ENCODE measurements around the gene PICALM.

The PICALM gene

GRCh38 chr11:86043765-86044503 is 24.9 kb downstream of the PICALM start:
- no peak for DNase-seq

DNA sequence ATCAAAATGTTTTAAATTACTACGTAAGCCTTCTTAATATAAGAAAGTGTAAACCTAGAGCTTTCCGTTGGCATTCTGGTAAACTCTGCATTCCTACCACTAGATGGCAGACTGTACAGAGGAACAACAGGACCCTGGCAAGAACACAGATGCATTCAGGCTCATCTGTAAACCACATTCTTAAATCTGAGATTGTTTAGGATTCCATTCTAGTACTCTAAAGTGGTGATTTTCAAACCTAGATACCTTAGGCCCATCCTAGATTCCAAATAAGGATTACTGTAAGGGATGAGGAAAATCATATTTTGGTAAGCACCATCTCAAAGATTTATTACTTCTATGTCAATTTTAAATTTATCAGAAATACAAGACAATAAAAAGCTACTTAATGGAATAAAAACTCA is 26.9 kb downstream of the PICALM start:
- peak; percentile 92 for DNase-seq

- DNase-seq: no peak
Observed at GRCh38 chr11:86040919-86041850, 27.7 kb downstream of the PICALM start.

- DNase-seq: no peak
Observed at GRCh38 chr11:86039094-86039493, 29.8 kb downstream of the PICALM start.

DNA sequence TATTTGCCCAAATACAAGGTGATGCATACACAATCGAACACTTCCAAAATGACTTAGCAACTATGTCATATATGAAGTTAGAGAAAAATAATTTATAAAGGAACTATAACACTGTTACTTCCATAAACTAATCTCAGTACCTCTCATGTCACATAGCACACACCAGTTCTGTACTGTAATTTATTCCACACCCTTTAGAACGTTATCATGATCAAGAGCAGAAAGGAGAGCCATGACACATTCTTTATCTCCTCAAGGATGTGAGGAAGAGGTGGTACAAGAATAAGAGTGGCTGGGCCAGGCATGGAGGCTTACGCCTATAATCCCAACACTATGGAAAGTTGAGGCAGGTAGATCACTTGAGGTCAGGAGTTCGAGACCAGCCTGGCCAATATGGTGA is 31.1 kb downstream of the PICALM start:
- no peak for DNase-seq

- no peak for DNase-seq
Observed at GRCh38 chr11:86035920-86036319, 33.0 kb downstream of the PICALM start.

DNA sequence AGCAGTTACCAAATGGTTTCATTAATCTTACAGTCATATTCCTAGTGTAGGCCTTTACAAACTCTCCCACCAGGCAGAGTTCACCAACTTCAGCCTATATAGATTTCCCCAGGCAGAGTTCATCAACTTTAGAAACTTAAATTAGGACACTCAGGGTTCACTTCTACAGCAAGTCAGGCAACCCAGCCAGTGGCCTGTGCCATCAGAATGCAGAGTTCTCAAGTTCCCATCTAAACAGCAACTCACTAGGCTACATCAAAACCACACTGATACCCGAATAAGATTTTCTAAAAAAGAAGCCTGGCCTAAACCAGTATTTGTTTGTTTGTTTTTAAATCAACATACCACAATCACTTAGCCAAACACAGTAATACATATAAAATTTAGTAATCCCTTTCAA is 33.7 kb downstream of the PICALM start:
- no peak for DNase-seq

GRCh38 chr11:86034710-86035109 is 34.2 kb downstream of the PICALM start:
- no peak for DNase-seq

DNA sequence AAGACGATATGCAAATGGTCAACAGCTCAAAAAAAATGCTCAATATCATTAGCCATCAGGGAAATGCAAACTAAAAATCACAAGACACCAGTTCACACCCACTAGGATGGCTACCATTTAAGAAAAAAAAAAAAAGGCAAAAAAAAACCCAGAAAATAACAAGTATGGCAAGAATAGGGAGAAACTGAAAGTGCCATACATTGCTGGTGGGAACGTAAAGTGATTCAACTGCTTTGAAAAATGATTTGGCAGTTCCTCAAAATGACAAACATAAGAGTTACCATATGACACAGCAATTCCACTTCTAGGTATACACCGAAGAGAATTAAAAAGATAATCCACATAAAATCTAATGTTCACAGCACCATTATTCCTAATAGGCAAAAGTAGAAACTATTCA is 47.5 kb downstream of the PICALM start:
- peak; percentile 12 for DNase-seq

GRCh38 chr11:86018249-86018648 is 50.6 kb downstream of the PICALM start:
- no peak for DNase-seq

GRCh38 chr11:86016451-86016850 is 52.4 kb downstream of the PICALM start:
- no peak for DNase-seq

- DNase-seq: no peak
Observed at GRCh38 chr11:86015699-86016098, 53.2 kb downstream of the PICALM start.

DNA sequence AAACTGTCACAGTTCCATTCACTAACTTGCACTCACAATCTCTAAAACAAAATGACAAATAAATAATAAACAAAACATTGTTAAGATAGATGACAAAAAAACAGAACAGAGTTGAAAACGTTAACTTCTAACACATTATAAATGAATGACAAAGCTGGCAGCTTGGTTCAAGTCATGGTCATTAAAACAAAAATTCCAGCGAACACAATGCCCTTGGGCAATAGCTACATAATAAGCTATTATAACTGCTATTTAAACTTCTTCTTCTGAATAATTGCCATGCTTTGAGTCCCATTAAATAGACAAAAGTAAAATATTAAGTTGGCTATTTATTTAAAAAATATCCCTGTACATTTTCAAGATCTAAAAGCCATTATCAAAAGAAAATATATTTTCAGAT is 54.7 kb downstream of the PICALM start:
- no peak for DNase-seq

DNA sequence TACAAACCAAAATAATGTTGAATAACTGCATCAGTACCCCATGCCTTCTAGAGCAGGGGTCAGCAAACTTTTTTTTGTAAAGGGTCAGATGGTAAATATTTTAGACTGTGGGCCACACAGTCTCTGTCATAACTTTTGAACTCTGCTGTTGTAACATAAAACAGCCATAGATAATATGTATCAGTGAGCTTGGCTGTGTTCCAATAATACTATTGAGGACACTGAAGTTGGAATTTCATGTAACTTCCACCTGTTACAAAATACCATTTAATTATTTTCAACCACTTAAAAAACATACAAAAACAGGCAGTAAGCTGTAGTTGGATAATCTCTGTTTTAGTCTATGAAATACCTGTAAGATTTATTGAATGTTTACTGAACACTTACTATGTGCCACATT is 55.2 kb downstream of the PICALM start:
- DNase-seq: no peak

- DNase-seq: no peak
Observed at GRCh38 chr11:86011175-86011574, 57.7 kb downstream of the PICALM start.

DNA sequence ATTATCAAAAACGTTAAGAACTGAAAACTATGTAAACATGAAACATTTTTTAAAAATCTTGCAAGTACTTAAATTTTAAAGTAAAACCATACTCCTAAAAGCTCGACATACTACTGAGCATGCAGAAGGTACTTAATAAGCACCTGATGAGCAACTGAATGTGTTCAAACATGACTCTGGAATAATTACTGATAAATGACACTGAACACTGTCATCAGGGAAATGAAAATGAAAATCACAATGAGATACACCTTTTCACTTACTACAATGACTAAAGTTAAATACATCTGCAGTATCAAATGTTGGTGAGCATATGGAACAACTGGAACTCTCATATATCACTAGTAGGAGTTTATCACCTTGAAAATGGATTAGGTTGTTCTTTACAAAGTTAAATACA is 65.2 kb downstream of the PICALM start:
- DNase-seq: no peak

- peak; percentile 8 for DNase-seq
Observed at GRCh38 chr11:86002431-86002830, 66.5 kb downstream of the PICALM start.

GRCh38 chr11:85991508-85991907 is 77.4 kb downstream of the PICALM start:
- no peak for DNase-seq

- DNase-seq: no peak
Observed at GRCh38 chr11:85989746-85990145, 79.1 kb downstream of the PICALM start.

DNA sequence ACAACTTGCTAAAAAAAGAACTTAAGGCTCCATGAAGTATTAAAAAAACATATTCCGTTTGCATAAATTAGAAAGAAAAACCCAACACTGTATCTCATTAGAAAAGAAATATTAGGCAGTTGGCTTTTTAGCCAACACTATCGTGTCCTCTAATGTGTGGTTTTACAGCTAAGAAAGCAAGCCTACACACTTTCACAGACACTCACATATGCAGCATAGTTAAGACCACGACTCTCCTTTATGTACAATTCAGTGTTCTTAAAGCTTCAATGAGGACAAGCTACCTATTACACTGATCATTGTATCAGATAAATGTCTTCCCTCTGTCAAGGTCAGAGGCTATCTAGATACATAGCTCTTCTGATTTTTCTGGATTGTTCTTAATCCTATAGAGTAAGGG is 80.1 kb downstream of the PICALM start:
- DNase-seq: no peak

DNA sequence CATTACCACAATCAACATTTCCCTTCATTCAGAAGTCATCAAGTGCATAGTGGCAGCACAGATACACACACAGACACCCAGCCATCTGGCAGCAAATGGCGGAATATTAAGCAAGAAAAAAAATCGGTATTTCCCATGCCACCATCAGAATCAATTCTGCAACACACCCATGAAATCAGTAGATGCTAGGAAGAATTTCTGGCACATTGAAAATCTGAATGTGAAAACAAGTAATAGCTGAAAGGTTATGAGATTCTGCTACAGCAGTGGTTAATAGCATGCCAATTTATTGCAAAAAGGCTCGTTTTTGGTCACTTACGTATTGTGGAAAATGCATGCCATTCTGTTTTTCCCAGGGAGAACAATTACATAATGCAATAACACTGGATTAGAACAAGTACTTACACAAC is 91.1 kb downstream of the PICALM start:
- DNase-seq: no peak

GRCh38 chr11:85976525-85976924 is 92.4 kb downstream of the PICALM start:
- no peak for DNase-seq

DNA sequence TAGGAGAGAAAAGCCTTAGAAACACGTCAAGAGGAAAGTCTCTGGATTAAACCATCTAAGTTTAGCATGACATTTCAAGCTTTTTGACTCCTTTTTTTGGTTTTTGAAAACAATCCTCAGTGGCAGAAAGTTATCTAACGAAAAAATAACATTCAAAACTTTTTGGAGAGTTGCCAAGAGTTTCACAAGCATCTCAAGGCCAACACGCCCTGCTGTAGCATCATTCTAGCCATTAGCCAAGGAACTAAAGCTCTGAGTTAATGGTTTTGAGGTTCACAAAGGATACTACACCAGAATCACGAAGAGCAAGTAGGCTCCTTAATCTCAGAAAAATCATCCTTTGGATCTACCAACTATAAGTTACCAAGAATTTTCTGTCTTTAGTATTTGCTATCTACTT is 94.8 kb downstream of the PICALM start:
- no peak for DNase-seq

GRCh38 chr11:85970593-85970992 is 98.3 kb downstream of the PICALM start:
- DNase-seq: no peak
